Tibial nerve (tissue), 4 donors: ENCODE data around the gene RHOXF2B.

Source experiments
- CTCF ChIP-seq, 5 experiments: fragments of 200-600 bp in 3 of 5; fragments of 450-650 bp in 2 of 5; sonication (generic) in 3 of 5; IDR thresholded peaks; one replicate each; pipeline ENCODE4 v1.5.1; 2016 to 2019; ENCODE audit warnings: antibody characterized with exemption in 5 of 5, mild to moderate bottlenecking in 3 of 5, moderate library complexity in 2 of 5
- EP300 ChIP-seq, 2 donors: sonication (generic); formaldehyde crosslinking; IDR thresholded peaks; one replicate each; pipeline ENCODE4 v1.6.1; 2017; ENCODE audit warnings: antibody characterized with exemption in 2 of 2, mild to moderate bottlenecking in 1 of 2

- TF ChIP-seq EP300 (IDR thresholded peaks at IDR 0.05) (no peak), CTCF (IDR thresholded peaks at IDR 0.05) (no peak)
Observed at GRCh38 chrX:120090208-120090607, 12.7 kb upstream of the RHOXF2B start.
